ENCODE measurements around the gene EEF1B2.

DNA sequence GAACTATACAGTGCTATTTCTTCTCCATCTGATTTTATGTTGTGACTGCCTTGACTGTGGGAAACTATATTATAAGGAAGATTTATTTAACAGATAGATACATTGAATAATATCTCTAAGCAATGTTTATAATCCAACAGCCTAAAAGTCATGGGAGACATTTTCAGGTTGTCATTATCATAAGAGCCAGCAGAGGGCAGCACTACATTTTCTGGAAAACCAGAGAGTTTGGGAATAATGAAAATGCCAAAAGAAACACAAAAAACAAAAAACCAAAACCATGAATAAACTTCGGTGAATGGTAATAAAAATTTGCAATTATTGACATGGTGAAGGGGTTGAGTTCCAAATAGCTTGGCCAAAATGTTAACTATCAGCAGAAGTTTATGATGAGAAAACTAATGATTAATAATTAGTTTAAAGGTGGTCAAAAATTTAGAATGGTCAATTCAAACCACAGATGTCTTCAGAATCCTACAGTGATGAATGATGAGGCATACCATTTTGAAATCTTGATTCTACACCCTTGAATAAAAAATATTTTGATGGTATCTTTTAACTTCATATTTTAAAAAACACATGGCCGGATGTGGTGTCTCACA lies 4.7 kb downstream of the EEF1B2 start:
- TF ChIP-seq, protein P1, sequence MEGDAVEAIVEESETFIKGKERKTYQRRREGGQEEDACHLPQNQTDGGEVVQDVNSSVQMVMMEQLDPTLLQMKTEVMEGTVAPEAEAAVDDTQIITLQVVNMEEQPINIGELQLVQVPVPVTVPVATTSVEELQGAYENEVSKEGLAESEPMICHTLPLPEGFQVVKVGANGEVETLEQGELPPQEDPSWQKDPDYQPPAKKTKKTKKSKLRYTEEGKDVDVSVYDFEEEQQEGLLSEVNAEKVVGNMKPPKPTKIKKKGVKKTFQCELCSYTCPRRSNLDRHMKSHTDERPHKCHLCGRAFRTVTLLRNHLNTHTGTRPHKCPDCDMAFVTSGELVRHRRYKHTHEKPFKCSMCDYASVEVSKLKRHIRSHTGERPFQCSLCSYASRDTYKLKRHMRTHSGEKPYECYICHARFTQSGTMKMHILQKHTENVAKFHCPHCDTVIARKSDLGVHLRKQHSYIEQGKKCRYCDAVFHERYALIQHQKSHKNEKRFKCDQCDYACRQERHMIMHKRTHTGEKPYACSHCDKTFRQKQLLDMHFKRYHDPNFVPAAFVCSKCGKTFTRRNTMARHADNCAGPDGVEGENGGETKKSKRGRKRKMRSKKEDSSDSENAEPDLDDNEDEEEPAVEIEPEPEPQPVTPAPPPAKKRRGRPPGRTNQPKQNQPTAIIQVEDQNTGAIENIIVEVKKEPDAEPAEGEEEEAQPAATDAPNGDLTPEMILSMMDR (IDR thresholded peaks at IDR 0.05) = peak; percentile 79; the same call in 1 of the 2 replicates
- TF ChIP-seq, protein P2, sequence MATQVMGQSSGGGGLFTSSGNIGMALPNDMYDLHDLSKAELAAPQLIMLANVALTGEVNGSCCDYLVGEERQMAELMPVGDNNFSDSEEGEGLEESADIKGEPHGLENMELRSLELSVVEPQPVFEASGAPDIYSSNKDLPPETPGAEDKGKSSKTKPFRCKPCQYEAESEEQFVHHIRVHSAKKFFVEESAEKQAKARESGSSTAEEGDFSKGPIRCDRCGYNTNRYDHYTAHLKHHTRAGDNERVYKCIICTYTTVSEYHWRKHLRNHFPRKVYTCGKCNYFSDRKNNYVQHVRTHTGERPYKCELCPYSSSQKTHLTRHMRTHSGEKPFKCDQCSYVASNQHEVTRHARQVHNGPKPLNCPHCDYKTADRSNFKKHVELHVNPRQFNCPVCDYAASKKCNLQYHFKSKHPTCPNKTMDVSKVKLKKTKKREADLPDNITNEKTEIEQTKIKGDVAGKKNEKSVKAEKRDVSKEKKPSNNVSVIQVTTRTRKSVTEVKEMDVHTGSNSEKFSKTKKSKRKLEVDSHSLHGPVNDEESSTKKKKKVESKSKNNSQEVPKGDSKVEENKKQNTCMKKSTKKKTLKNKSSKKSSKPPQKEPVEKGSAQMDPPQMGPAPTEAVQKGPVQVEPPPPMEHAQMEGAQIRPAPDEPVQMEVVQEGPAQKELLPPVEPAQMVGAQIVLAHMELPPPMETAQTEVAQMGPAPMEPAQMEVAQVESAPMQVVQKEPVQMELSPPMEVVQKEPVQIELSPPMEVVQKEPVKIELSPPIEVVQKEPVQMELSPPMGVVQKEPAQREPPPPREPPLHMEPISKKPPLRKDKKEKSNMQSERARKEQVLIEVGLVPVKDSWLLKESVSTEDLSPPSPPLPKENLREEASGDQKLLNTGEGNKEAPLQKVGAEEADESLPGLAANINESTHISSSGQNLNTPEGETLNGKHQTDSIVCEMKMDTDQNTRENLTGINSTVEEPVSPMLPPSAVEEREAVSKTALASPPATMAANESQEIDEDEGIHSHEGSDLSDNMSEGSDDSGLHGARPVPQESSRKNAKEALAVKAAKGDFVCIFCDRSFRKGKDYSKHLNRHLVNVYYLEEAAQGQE (IDR thresholded peaks at IDR 0.05; ENCODE audit: insufficient read depth in 1 of 2, low read depth in 2 of 2, low read length in 1 of 2) = no peak
- TF ChIP-seq SIN3A (IDR thresholded peaks at IDR 0.05; ENCODE audit: borderline replicate concordance, insufficient read depth, low read depth, low read length) = no peak
- no peak for TF ChIP-seq POLR2AphosphoS5 (IDR thresholded peaks at IDR 0.05; ENCODE audit: low read depth, low read length)
- TF ChIP-seq TCF7L2 (IDR thresholded peaks at IDR 0.05; ENCODE audit: low read depth, low read length) = no peak

All from Panc1 (cell line).